Measurements from ENCODE around the gene NOTUM. TPM values are rescaled to one million over a fixed set of nuclear protein-coding genes. Genes with fewer than 3 reads are reported as not detected.
"Not testable (repeated sequence)": the region's sequence is repeated elsewhere in the genome, so short reads cannot be mapped to it uniquely, and the experiment has no call there.

The NOTUM gene
- total RNA-seq, 4 donors from 2014 or later: not detected

DNA sequence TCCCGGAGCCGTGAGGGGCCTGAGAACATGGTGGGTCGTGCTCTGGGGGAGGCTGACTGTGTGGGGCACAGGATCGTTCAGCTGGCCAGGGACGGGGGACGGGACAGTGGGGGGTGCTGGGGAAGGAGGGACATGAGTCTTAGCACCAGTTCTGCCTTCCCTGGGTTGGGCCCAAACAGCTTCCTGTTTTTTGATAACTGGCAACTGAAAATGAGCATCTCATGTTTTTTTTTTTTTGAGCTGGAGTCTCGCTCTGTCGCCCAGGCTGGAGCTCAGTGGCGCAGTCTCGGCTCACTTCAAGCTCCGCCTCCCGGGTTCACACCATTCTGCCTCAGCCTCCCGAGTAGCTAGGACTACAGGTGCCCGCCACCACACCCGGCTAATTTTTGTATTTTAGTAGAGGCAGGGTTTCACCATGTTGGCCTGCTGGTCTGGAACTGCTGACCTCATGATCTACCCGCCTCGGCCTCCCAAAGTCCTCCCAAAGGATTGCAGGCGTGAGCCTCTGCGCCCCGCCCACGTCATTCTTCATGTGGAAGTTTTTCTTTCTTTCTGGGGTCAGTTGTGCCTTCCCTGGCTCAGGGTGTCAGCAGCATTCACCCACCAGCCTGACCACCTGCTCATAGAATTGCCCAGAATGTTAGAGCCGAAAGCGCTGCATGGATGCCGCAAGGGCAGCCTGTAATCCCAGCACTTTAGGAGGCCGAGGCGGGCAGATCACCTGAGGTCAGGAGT, 22.8 kb upstream of the NOTUM start:
- H3K27me3 ChIP-seq: no peaks in the 10 kb centered on the region
- peaks cover 0 to 6% (median 4%) of the 10 kb centered on the region in 4 donors for H3K4me1 ChIP-seq
- H3K9me3 ChIP-seq: no peaks in the 10 kb centered on the region
- TF ChIP-seq, protein P1, sequence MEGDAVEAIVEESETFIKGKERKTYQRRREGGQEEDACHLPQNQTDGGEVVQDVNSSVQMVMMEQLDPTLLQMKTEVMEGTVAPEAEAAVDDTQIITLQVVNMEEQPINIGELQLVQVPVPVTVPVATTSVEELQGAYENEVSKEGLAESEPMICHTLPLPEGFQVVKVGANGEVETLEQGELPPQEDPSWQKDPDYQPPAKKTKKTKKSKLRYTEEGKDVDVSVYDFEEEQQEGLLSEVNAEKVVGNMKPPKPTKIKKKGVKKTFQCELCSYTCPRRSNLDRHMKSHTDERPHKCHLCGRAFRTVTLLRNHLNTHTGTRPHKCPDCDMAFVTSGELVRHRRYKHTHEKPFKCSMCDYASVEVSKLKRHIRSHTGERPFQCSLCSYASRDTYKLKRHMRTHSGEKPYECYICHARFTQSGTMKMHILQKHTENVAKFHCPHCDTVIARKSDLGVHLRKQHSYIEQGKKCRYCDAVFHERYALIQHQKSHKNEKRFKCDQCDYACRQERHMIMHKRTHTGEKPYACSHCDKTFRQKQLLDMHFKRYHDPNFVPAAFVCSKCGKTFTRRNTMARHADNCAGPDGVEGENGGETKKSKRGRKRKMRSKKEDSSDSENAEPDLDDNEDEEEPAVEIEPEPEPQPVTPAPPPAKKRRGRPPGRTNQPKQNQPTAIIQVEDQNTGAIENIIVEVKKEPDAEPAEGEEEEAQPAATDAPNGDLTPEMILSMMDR (IDR thresholded peaks at IDR 0.05): no peak
- TF ChIP-seq EP300 (IDR thresholded peaks at IDR 0.05) (no peak), POLR2A (IDR thresholded peaks at IDR 0.05) (no peak)
- no peak overlapping the region for H3K4me3 ChIP-seq
- no peak overlapping the region for H3K27ac ChIP-seq
- WGBS, 2 donors: 90 to 94% methylated on average over 26 of the region's 26 CpGs
- no peak for DNase-seq (ENCODE audit: low spot score in 2 of 2)
- peaks cover 0 to 84% (median 0%) of the 10 kb centered on the region in 3 donors for H3K36me3 ChIP-seq

DNA sequence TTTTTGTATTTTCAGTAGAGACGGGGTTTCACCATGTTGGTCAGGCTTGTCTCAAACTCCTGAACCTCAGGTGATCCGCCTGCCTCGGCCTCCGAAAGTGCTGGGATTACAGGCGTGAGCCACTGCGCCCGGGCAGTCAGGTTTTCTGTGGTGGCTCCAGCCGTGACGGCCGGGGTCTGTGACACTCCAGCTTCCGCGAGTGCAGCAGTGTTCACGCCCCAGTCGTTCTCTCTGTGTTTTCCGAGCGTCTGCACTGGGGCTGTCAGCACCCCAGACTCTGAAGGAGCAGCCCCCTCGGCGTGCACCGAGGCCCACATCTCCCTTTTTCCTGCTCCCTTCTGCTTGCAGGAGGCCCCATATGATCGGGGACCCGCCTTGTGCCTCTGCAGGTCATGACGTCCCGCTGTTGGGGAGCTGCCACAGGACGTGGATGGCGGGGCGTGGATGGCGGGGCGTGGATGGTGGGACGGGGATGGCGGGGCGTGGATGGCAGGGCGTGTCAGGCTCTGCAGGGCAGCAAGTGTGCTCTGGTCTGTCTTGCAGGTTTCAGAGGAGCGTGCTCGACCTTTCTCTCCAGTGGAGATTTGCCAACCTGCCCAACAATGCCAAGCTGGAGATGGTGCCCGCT, 22.1 kb upstream of the NOTUM start:
- no peak for DNase-seq (ENCODE audit: low spot score in 2 of 2)
- peaks cover 0 to 79% (median 0%) of the 10 kb centered on the region in 3 donors for H3K36me3 ChIP-seq
- no peak overlapping the region for H3K4me3 ChIP-seq
- TF ChIP-seq, protein P1 (IDR thresholded peaks at IDR 0.05): no peak
- TF ChIP-seq POLR2A (IDR thresholded peaks at IDR 0.05) (no peak), EP300 (IDR thresholded peaks at IDR 0.05) (no peak)
- no peak overlapping the region for H3K27ac ChIP-seq
- no peaks in the 10 kb centered on the region for H3K27me3 ChIP-seq
- 92 to 96% methylated on average over 33 to 35 of the region's 35 CpGs for WGBS, 2 donors
- H3K4me1 ChIP-seq: peaks cover 0 to 13% (median 11%) of the 10 kb centered on the region in 4 donors
- H3K9me3 ChIP-seq: no peaks in the 10 kb centered on the region

DNA sequence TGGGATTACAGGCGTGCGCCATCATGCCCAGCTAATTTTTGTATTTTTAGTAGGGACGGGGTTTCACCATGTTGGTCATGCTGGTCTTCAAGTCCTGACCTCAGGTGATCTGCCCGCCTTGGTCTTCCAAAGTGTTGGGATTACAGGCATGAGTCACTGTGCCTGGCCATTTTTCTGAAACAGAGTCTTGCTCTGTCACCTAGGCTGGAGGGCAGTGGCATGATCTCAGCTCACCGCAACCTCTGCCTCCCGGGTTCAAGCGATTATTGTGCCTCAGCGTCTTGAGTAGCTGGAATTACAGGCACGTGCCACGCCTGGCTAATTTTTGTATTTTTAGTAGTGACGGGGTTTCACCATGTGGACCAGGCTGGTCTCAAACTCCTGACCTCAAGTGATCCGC, 20.5 kb upstream of the NOTUM start:
- not testable (repeated sequence) for H3K27me3 ChIP-seq; H3K9me3 ChIP-seq; H3K4me3 ChIP-seq; H3K27ac ChIP-seq; DNase-seq (ENCODE audit: low spot score in 2 of 2)
- 94 to 95% methylated on average over 12 of the region's 12 CpGs for WGBS, 2 donors
- Histone ChIP-seq H3K4me1 (peaks cover 0 to 20% (median 19%) of the 10 kb centered on the region in 4 donors), H3K36me3 (peaks cover 0 to 69% (median 0%) of the 10 kb centered on the region in 3 donors)

DNA sequence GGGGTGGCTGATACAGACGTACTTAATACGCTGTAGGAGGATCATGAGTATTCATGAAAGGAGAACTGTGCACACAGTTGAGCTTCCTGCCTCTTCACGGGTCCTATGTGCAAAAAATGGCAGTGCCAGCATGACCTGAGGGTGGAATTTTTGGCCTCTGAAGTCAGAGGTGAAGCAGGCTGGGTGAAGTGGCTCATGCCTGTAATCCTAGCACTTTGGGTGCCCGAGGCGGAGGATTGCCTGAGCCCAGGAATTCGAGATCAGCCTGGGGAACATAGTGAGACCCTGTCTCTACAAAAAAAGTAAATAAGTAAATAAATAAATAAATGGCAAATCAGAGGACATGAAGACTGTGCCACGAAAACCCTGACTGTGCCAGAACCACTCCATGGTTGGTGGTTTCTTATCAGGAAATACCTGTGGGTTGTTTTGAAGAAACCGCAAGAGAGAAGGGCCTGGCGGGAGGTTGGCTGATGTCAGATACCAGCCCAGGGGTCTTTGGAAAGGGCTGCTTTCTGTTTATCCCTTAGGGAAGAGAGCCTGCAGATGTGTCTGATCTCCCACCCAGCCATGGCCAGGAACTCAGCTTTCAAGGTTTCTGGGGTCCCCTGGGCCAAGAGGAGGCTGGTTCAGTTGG, 19.8 kb upstream of the NOTUM start:
- Histone ChIP-seq H3K4me3 (no peak overlapping the region), H3K27ac (no peak overlapping the region), H3K9me3 (no peaks in the 10 kb centered on the region), H3K4me1 (peaks cover 0 to 23% (median 19%) of the 10 kb centered on the region in 4 donors), H3K27me3 (no peaks in the 10 kb centered on the region), H3K36me3 (peaks cover 0 to 62% (median 0%) of the 10 kb centered on the region in 3 donors)
- WGBS, 2 donors: 78 to 79% methylated on average over 9 of the region's 9 CpGs
- TF ChIP-seq POLR2A (IDR thresholded peaks at IDR 0.05) (no peak), EP300 (IDR thresholded peaks at IDR 0.05) (no peak)
- TF ChIP-seq, protein P1 (IDR thresholded peaks at IDR 0.05): no peak
- DNase-seq (ENCODE audit: low spot score in 2 of 2): no peak

DNA sequence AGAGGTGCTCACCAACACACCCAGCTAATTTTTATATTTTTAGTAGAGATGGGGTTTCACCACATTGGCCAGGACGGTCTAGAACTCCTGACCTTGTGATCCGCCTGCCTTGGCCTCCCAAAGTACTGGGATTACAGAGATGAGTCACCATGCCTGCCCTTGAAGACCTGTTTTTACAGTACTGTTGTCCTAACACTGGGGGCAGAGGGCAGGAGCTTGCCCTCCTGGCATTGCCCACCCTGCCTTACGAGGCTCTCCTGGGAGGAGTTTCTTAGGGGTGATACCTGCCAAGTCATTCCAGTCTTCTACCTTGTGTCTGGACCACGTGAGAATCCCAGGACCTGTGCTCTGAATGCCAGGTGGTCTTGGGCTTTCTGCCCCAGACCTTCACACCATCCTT, 19.1 kb upstream of the NOTUM start:
- H3K9me3 ChIP-seq: no peaks in the 10 kb centered on the region
- no peaks in the 10 kb centered on the region for H3K27me3 ChIP-seq
- DNase-seq (ENCODE audit: low spot score in 2 of 2): no peak
- H3K4me1 ChIP-seq: peaks cover 0 to 23% (median 19%) of the 10 kb centered on the region in 4 donors
- TF ChIP-seq, protein P1 (IDR thresholded peaks at IDR 0.05): no peak
- no peak for TF ChIP-seq POLR2A (IDR thresholded peaks at IDR 0.05)
- TF ChIP-seq EP300 (IDR thresholded peaks at IDR 0.05): no peak
- no peak overlapping the region for H3K27ac ChIP-seq
- no peak overlapping the region for H3K4me3 ChIP-seq
- peaks cover 0 to 55% (median 0%) of the 10 kb centered on the region in 3 donors for H3K36me3 ChIP-seq
- WGBS, 2 donors: 87 to 89% methylated on average over 4 of the region's 4 CpGs
